Activated CD4-positive, alpha-beta T cell treated with anti-CD3 and anti-CD28 coated beads for 48 hours (primary cell): ENCODE results near the gene FBXW10.
"Not testable (repeated sequence)": the region's sequence is repeated elsewhere in the genome, so short reads cannot be mapped to it uniquely, and the experiment has no call there.

Source experiments
- DNase-seq: peaks from one replicate; pipeline ENCODE4 v3.0.0-alpha.2; 2020

The FBXW10 gene

DNA sequence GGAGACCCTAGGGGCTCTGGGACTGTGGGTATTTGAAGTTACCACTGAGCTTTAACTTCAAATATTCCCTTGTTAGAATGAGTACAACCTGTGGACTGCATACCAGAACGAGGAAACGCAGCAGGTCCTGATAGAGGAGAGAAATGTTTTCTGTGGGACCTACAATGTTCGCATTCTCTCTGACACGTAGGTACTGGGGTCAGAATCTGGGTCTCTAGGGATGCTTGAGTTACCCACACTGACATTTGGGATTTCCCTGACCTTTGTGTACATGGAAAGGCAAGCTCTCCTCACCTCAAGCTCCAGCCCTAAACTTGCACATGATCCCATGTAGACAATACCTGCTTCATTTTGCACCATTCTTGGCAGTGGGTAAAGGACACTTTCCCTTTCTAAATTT is 12.1 kb downstream of the FBXW10 start:
- DNase-seq = not testable (repeated sequence)

DNA sequence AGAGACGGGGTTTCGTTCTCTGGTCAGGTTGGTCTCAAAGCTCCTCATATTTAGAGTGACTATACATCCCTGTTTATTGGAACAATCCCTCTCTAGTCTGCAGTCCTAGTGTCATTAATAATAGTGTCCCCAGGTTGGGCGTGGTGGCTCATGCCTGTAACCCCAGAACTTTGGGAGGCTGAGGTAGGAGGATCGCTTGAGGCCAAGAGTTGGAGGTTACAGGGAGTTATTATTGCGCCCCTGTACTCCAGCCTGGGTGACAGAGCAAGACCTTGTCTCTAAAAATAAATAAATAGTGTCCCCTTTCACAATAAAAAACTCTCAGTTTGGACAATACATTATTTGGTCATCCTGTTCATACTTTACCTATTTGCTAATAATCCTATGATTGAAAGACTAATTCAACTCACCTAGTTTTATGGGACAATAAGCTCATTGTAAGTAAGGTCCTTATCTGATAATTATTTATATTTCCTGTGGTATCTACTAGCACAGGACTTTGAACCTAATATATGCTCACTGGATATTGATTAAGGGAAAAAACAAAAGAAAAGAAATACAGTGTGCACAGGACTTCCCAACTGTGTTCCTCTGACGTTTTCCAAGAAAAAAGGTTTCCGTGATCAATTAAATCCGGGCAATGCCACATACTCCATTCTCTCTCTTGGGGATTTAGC is 13.7 kb downstream of the FBXW10 start:
- not testable (repeated sequence) for DNase-seq

DNA sequence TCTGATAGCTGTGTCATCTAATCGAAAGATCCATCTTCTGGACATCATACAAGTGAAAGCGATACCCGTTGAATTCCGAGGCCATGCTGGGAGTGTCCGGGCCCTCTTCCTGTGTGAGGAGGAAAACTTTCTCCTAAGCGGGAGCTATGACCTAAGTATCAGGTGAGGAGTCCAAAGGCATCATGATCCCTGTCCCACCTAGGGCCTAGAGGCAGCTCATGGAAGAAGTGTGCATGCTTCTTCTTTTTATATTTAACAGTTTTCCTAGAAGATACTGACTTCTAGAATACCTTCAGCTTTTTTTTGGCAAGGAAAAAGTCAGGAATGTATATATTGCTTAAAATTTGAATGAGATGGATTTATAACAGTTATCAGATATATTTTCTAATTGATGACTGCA is 14.5 kb downstream of the FBXW10 start:
- not testable (repeated sequence) for DNase-seq

DNA sequence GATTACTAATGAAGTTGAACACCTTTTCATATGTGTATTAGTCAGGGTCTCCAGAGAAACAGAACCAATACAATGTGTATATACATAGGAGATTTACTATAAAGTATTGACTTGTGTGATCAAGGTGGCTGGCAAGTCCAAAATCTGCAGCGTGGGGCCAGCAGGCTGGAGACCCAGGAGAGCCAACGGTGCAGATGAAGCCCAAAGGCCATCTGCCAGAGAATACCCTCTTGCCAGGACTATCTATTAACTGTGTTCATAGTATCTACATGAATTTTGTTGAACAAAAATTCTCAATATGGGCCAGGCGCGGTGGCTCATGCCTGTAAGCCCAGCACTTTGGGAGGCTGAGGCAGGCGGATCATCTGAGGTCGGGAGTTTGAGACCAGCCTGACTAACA is 16.4 kb downstream of the FBXW10 start:
- not testable (repeated sequence) for DNase-seq

DNA sequence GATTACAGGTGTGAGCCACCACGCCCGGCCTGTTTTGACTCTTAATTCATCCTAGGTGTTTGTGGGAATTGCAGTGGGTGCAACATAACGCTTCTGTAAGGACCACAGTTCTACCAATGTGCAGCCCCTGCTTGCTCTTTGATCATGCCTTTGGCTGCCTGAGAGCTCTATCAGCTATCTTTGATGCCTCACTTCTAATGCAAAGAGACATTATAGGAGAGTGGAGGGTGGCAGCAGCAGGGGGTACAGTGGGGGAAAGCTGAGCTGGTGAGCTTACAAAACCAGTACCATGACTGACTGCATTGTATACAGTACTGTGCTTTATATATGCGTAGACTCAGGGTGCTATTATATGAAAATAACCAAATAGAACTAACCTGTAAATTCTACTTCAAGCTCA is 26.7 kb downstream of the FBXW10 start:
- DNase-seq = not testable (repeated sequence)

DNA sequence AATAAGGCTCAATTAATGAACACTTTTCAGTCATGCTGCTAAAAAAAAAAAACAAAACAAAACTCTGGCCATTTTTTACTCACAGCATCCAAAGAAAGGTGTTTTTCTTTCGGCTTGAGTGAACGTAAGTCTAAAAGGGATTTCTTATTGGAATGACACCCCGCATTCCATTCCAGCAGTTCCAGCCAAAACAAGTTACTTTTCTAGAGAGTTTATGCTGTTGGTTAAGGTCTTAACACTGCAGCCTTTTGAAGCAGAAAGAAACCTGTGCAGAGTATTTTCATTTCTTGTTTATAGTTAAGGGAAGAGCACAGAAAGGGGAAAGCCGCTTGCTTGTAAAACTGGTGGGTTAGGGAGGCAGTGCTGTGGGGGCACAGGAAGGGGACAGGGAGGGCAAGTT is 27.2 kb downstream of the FBXW10 start:
- DNase-seq = not testable (repeated sequence)

DNA sequence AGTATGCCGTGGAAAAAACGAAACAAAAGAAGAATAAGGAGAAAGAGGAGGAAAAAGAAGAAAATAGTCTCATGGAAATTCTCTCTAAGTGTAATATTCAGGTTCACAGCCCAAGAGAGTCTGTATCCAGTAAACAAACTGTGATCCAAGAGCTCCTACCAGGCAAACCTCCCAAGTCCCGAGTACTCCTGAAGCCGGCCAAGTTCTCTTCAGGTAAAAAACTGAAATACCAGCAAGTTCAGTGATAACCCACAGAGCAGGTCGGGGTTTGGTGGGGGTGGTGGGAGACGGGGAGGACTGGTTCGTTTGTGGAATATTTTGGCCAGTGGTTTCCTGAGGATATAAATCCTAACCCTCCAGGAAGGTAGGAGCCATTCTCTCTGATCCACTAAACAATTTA is 28.6 kb downstream of the FBXW10 start:
- no peak for DNase-seq

DNA sequence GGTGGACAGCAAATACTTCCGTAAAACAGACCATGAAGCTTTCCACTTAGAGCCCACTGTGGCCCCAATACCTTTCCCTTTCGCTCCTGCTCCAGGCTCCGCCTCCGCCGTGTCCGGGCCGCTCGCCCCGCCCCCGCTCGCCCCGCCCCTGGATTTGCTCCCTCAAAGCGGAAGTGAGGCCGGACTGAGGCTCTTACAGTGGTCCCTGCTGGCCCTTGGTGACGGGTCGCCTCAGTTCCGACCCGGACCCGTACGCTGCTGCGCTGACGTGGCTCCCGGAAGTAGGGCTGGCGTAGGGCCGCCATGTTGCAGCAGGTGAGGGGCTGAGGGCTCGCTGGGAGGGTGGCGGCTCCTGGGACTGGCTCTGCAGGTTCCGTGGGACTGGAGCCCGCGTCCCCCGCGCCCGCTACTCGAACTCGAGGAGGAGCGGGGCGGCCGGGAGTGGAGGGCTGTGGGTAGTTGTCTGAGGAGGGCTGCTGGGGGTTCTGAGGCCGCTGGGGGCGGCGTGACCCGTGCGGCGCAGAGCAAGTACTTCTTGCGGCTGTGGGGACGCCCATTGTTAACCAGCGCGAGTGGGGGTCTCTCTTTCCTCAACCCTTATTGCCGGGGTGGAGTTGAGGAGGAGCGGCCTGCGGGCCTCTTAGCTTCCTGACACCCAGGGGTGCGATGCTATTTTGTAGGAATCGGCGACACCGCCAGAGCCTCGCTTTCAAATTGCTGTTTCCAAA is 37.3 kb downstream of the FBXW10 start, which contains the start of gene TVP23B:
Gene TVP23B, plus strand, starts transcription at position 193 of the 728 bp plus-strand sequence. Its CDS starts 111 bp downstream, at position 304.
- DNase-seq = peak; percentile 98

DNA sequence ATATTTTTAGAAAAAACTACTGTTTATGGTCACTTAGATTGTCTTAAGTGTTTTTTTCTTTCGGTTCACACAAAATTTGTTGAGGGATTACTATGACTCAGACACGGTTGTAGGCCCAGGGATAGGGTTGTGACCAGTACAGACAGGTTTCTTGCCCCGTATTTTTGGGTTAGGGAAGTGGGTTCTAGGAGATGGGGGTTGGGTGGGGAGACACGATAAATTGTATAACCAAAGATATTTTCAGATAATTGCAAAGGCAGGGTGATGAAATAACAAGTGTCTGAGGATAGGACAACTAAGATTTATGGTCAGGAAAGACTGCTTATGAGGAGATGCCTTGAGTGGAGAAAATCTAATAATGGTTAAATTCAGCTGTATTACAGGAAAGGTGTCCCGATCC is 38.0 kb downstream of the FBXW10 start:
- not testable (repeated sequence) for DNase-seq

DNA sequence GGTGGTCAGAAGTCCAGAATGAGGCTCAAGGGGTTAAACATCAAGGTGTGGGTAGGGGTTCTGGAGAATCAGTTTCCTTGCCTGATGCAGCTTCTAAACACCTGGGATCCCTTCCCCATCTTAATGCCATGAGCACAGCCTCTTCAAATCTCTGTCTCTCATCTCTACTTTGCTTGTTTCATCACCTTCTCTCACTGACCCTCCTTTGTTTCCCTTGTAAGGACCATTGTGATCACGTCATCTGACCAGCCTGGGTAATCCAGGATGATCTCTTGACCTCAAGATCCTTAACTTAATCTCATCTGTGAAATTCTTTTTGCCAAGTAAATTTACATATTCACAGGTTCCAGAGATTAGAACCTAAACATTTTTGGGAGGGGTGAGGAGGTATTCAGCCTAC is 42.1 kb downstream of the FBXW10 start:
- not testable (repeated sequence) for DNase-seq

DNA sequence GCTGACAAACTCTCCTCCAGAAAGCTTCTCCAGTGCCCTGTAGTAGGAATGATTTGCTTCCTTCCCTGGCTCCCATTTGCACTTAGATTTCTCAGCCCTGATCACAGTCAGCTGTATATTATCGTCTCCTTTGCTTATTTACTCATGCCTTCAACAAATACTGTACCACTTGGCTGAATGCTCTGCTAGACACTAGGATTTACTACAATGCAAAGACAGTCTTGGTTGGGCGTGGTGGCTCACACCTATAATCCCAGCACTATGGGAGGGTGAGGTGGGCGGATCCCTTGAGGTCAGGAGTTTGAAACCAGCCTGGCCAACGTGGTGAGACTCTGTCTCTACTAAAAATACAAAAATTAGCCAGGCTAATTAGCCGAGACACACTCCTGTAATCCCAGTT is 43.0 kb downstream of the FBXW10 start:
- DNase-seq = not testable (repeated sequence)

DNA sequence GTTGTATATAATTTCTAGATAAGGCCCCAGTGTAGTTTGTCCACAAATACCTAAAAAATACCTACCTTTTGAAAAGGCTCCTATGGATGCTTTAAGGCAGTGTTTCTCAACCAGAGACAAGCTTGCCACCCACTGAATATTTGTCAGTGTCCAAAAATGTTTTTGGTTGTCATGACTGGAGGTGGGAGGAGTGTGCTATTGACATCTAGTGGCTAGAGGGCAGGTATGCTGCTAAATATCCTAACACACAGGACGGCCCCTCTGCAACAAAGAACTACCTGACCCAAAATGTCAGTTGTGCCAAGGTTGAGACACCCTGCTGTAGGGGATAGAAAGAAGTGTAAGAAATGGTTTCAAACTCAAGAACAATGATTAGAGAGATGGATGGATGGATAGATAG is 47.5 kb downstream of the FBXW10 start:
- DNase-seq = not testable (repeated sequence)

DNA sequence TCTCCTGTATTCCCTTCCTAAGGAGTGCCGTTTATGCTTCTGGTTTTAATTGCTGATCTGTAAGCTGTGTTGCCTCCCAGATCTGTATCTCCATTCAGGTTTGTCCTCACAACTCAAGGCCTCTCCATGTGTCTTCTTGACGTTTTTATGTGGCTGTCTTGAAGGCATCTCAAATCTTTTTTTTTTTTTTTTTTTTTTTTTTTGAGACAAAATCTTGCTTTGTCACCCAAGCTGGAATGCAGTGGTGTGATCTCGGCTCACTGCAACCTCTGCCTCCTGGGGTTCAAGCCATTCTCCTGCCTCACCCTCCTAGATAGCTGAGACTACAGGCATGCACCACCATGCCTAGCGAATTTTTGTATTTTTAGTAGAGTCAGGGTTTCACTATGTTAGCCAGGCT is 51.0 kb downstream of the FBXW10 start:
- not testable (repeated sequence) for DNase-seq

DNA sequence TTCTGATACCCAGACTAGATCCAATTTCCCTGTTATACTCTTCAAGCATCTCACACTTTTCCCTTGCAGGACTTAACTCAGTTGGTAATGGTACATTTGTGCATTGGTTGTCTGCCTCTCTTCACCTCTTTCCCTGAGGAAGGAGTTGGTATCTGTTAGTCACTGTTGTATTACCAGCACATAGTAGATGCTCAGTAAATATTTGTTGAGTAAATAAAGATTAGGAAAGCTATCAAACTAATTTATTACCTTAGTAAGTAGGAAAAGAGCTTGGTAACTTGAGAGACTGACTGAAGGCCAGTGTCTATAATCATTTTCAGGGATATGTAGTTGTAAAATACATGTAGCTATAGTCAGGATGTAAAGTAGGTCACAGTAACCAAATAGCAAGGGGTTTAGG is 53.0 kb downstream of the FBXW10 start:
- DNase-seq = not testable (repeated sequence)

DNA sequence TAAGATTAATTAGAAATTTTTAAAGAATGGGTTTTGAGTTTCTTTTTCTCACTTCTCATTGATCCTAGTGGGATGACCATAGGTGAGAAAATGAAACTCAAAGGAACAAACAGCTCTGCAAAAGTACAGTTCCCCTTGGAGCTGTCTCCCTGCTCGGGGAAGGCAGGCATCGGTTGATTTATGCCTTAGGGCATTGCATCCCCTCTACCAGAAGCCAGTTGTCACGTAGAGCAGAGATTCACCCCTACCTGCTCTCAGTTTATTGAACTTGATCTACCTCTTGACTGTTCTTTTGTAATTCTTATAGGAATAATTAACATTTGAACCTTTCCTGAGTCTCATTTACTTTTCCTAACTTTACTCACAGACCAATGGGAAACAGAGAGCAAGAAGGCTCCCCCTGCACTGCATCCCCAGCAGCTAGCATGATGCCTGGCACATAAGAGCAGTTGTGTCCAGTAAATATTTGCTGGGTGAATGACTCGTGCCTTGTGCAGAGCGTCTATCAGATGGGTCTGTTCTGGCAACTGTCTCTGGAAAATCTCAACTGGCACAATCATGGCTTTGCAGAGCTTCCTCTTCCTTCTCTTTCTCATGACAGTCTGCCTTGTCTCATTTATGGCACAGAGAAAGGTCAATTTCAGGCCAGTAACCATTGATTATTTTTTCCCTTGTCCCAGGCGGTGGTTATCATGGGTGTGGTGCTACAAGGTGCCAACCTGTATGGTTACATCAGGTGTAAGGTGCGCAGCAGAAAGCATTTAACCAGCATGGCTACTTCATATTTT is 59.8 kb downstream of the FBXW10 start:
- not testable (repeated sequence) for DNase-seq

DNA sequence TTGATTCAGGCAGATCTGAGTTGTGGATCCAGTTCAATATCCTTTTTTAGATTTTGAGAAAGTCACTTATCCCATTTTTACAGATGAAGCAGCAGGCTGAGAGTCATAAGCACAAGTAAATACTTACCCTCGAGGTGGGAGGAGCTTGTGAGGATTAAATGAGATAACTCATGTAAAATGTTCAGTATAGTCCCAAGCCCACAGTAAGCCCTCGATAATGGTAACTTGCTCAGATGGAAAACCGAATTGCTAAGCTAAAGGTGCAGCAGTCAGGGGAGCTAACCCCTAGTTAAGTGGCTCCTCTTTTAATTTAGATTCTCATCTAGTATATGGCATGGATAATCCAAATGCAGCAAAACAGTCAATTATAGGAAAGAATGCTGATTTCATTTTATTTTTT is 72.1 kb downstream of the FBXW10 start:
- DNase-seq = not testable (repeated sequence)

DNA sequence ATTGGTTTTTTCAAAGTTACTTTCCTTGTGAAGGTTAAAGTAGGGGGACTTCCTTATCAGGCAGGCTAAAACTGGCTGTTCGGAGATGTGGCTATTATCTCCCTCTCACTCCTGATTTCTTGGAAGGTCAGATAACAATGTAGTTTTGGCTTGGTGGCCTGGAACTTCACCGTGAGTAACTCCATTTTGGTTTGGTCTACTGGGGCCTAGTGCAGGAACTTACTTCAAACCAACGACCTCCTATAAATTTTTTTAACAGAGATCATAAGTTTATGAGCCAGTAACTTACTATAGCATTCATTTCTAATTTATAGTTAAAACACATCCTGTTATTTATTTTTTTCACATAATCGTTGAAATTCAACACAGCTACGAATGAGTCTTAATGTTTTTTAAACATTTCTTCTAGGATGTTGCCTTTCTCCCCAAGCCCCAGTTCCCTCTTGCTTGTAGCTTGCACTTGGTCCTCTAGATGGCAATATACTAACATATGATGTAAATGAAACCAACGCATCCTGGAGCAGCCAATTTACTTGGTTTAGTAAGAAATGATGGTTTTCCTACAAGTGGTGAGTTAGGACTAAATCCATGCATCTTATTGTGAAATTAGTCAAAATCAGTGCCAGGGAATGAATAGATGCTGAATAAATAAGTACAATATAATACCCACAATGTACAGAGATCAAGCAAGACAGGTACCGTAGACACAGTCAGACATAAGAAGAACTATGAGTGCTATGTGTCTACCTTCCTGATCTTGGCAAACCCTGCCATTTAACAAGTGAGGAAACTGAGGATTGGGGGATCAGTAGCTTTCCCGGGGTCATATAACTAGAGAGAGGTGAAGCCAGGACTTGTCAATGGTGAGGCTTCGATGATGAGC is 72.9 kb downstream of the FBXW10 start:
- DNase-seq = peak; percentile 40

DNA sequence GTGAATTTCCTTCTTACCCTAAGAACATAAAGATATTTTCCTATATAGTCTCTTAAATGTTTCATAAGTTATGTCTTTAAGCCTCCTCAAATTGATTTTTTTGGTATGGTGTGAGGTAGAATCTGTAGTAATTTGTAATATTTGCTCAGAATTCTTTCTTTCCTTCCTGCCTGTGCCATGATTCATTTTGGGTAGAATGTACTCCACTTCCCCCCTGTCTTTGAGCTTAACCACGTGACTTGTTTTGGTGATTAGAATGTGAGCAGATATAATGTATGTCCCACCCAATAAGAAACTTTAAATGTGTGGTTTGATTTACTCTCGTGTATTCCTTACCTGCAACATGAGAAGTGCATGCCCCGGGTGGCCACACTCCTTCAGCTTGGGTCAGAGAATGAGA is 77.6 kb downstream of the FBXW10 start:
- DNase-seq = not testable (repeated sequence)

DNA sequence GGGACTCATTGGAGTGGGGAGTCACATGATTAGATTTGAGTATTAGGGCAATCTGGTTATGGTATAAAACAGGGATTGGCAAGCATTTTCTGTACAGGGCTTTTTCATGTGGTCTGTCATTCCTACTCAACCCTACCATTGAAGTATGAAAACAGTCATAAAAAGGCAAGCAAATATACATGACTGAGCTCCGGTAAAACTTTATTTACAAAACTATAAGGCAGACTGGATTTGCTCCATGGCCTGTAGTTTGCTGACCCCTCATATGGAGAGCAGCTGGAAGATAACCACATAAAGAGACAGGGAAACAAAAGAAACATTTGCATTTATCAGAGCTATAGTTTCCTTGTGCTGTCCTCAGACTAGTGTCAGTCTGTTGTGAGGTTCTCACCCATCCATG is 83.8 kb downstream of the FBXW10 start:
- DNase-seq = not testable (repeated sequence)
